K562 (cell line): Measurements from ENCODE around the gene TFAP2E. TPM values are rescaled to one million over a fixed set of nuclear protein-coding genes. Genes with fewer than 3 reads are reported as not detected.

ENCODE experiments used
- DIDO1 ChIP-seq: fragments of 450-650 bp; IDR thresholded peaks from 2 replicates; pipeline ENCODE4 v1.6.1; 2016; ENCODE audit warnings: low read depth, missing biosample characterization, missing genetic modification characterization
- GABPA ChIP-seq: fragments of 200-800 bp; sonication (Bioruptor generic); conservative IDR thresholded peaks from 2 replicates; pipeline ENCODE4 v1.6.1; 2016; ENCODE audit warnings: low read depth, missing genetic modification characterization, missing compliant biosample characterization
- HMG20B ChIP-seq: fragments of 250-450 bp; sonication (Bioruptor Pico); IDR thresholded peaks from 2 replicates; pipeline ENCODE4 v1.5.0; 2021; ENCODE audit warnings: mild to moderate bottlenecking
- KDM4B ChIP-seq, 2 experiments: fragments of 450-650 bp in 1 of 2; sonication (generic) in 1 of 2; IDR thresholded peaks; 2 replicates each; pipeline ENCODE4 v1.6.1; 2016 to 2017; ENCODE audit warnings: borderline replicate concordance in 2 of 2, antibody characterized with exemption in 1 of 2, low read depth in 1 of 2, mild to moderate bottlenecking in 1 of 2
- NCOA1 ChIP-seq: fragments of 450-650 bp; IDR thresholded peaks from 2 replicates; pipeline ENCODE4 v1.6.1; 2016; ENCODE audit warnings: low read depth
- NFE2 ChIP-seq: IDR thresholded peaks from 2 replicates; pipeline ENCODE4 v1.6.1; 2014; ENCODE audit warnings: antibody characterized with exemption, low read depth
- NR4A1 ChIP-seq, 2 experiments: fragments of 250-450 bp in 1 of 2; fragments of 450-650 bp in 1 of 2; sonication (Bioruptor Pico) in 1 of 2; IDR thresholded peaks; 2 replicates each; pipeline versions ENCODE4 v1.4.0 to v1.6.1; 2016 to 2020; ENCODE audit warnings: mild to moderate bottlenecking in 2 of 2, missing compliant biosample characterization in 1 of 2, missing genetic modification characterization in 1 of 2, moderate library complexity in 1 of 2
- POLR2H ChIP-seq: IDR thresholded peaks from 2 replicates; pipeline ENCODE4 v1.6.1; 2016; ENCODE audit warnings: missing genetic modification characterization, low read depth, mild to moderate bottlenecking, control low read depth, missing compliant biosample characterization, moderate library complexity
- PURB ChIP-seq: sonication (generic); formaldehyde crosslinking; IDR thresholded peaks from 2 replicates; pipeline ENCODE4 v1.9.0; 2021; ENCODE audit warnings: low read depth, mild to moderate bottlenecking, missing genetic modification reagents
- RAD21 ChIP-seq, 2 experiments: fragments of 250-450 bp in 1 of 2; fragments of 450-650 bp in 1 of 2; sonication (Bioruptor Pico) in 1 of 2; formaldehyde crosslinking in 1 of 2; IDR thresholded peaks in 1 of 2; conservative IDR thresholded peaks in 1 of 2; 2 replicates each; pipeline versions ENCODE4 v1.4.0 to v1.8.0; 2020 to 2022; ENCODE audit warnings: mild to moderate bottlenecking in 2 of 2, moderate library complexity in 1 of 2
- TRIM24 ChIP-seq, 2 experiments: fragments of 450-650 bp; IDR thresholded peaks; 2 replicates each; pipeline ENCODE4 v1.6.1; 2016
- YY1 ChIP-seq, 3 experiments: IDR thresholded peaks; 2 replicates each; pipeline ENCODE4 v1.6.1; 2011; ENCODE audit warnings: low read length in 2 of 3, mild to moderate bottlenecking in 2 of 3, moderate library complexity in 2 of 3, borderline replicate concordance in 1 of 3, control low read depth in 1 of 3, low read depth in 1 of 3; ENCODE audit not compliant: insufficient read depth in 3 of 3, insufficient replicate concordance in 2 of 3, control insufficient read depth in 1 of 3, insufficient read length in 1 of 3; ENCODE audit errors: extremely low read depth in 1 of 3
- ZNF589 ChIP-seq: fragments of 200-800 bp; sonication (Bioruptor generic); IDR thresholded peaks from 2 replicates; pipeline ENCODE4 v1.6.1; 2016; ENCODE audit warnings: low read depth, missing genetic modification characterization, missing compliant biosample characterization
- polyA plus RNA-seq, 8 experiments: library from polyadenylated mRNA; depleted of rRNA in 4 of 8; stranded (reverse) in 5 of 8; unstranded in 3 of 8; fragments of >200 nt; fragmentation: Nextera tagmentation in 2 of 8; fragmentation: Illumina TruSeq in 1 of 8; extraction: Ambion mirVana in 2 of 8; extraction: Trizol in 1 of 8; gene quantifications; 2 replicates each; pipeline versions ENCODE4 v1.2.1 to v1.2.3, GENCODE V29; 2011 to 2014; ENCODE audit warnings: inconsistent platforms in 1 of 8, missing spikeins in 1 of 8
- total RNA-seq, 7 experiments: library from RNA; depleted of rRNA in 6 of 7; stranded (reverse); fragments of >200 nt in 6 of 7; fragmentation: Illumina TruSeq in 2 of 7; extraction: Trizol in 2 of 7; gene quantifications; 2 replicates each; pipeline versions ENCODE4 v1.2.1 to v1.2.3, GENCODE V29; 2011 to 2021; ENCODE audit warnings: low replicate concordance in 1 of 7
- TF ChIP-seq, protein P1 (sequence below): fragments of 450-650 bp; formaldehyde crosslinking; IDR thresholded peaks from 2 replicates; pipeline ENCODE4 v1.4.0; 2020; ENCODE audit warnings: mild to moderate bottlenecking, moderate library complexity
- TF ChIP-seq, protein P2 (sequence below): sonication (generic); formaldehyde crosslinking; IDR thresholded peaks from 2 replicates; pipeline ENCODE4 v1.9.0; 2022; ENCODE audit warnings: mild to moderate bottlenecking, missing genetic modification reagents
- TF ChIP-seq, protein P3 (sequence below), 2 experiments: IDR thresholded peaks in 1 of 2; conservative IDR thresholded peaks in 1 of 2; 2 replicates each; pipeline ENCODE4 v1.6.1; 2016; ENCODE audit warnings: low read depth in 2 of 2, mild to moderate bottlenecking in 1 of 2, missing compliant biosample characterization in 1 of 2, missing genetic modification characterization in 1 of 2, moderate library complexity in 1 of 2
- TF ChIP-seq, protein P4 (sequence below): fragments of 250-450 bp; sonication (Bioruptor Pico); IDR thresholded peaks from 2 replicates; pipeline ENCODE4 v1.9.0; 2021; ENCODE audit warnings: mild to moderate bottlenecking
- TF ChIP-seq, protein P5 (sequence below): IDR thresholded peaks from 2 replicates; pipeline ENCODE4 v1.6.1; 2016; ENCODE audit warnings: missing genetic modification characterization, missing compliant biosample characterization

Gene TFAP2E
- total and polyA plus RNA-seq, 9 of the 15 experiments (the other 6 are each of a cell fraction or from before 2014, with no cell fraction given), result 0.03 to 0.11 (median 0.07) TPM; not detected in 4

DNA sequence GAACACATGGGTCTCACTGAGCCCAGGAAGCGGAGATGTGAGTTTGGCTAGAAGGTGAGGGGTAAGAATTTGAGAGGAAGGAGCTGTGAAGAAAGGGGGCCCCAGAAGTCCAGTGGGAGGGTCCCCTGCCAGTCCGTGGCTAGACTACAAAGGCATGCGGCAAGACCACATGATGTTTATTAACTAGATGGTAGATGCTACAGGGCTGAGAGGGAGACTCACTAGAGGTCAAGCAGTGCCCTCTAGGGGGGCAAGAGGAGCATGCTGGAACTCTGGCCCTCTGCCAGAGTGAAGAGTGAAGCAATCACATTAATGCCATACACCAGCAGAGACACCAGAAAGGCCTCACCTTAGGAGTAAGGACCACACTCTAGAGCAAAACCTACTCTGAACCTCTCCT lies 28.1 kb upstream of the TFAP2E start (continued):
- TF ChIP-seq, protein P1, sequence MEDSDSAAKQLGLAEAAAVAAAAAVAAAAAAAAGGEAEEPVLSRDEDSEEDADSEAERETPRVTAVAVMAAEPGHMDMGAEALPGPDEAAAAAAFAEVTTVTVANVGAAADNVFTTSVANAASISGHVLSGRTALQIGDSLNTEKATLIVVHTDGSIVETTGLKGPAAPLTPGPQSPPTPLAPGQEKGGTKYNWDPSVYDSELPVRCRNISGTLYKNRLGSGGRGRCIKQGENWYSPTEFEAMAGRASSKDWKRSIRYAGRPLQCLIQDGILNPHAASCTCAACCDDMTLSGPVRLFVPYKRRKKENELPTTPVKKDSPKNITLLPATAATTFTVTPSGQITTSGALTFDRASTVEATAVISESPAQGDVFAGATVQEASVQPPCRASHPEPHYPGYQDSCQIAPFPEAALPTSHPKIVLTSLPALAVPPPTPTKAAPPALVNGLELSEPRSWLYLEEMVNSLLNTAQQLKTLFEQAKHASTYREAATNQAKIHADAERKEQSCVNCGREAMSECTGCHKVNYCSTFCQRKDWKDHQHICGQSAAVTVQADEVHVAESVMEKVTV (CRISPR knock-in tag), result peak; percentile 54
- TF ChIP-seq NR4A1 (CRISPR knock-in tag; IDR thresholded peaks at IDR 0.05) (no peak), NR4A1 (tag; IDR thresholded peaks at IDR 0.05) (no peak), DIDO1 (tag) (no peak), YY1 (IDR thresholded peaks at IDR 0.05; ENCODE audit: borderline replicate concordance in 1 of 3, control insufficient read depth in 1 of 3, extremely low read depth in 1 of 3, insufficient read depth in 3 of 3, insufficient read length in 1 of 3, insufficient replicate concordance in 2 of 3, low read depth in 1 of 3, low read length in 2 of 3) (no peak), ZNF589 (CRISPR knock-in tag) (no peak), PURB (no peak), POLR2H (tag) (no peak), NFE2 (no peak), HMG20B (CRISPR knock-in tag) (no peak), TRIM24 (IDR thresholded peaks at IDR 0.05) (no peak), KDM4B (IDR thresholded peaks at IDR 0.05; ENCODE audit: borderline replicate concordance in 2 of 2, low read depth in 1 of 2) (no peak), RAD21 (CRISPR knock-in tag; conservative IDR thresholded peaks at IDR 0.05 in 1 of 2, IDR thresholded peaks at IDR 0.05 in 1 of 2) (peak; percentile 59 to 88), NCOA1 (no peak), GABPA (tag) (no peak)
- TF ChIP-seq, protein P2, sequence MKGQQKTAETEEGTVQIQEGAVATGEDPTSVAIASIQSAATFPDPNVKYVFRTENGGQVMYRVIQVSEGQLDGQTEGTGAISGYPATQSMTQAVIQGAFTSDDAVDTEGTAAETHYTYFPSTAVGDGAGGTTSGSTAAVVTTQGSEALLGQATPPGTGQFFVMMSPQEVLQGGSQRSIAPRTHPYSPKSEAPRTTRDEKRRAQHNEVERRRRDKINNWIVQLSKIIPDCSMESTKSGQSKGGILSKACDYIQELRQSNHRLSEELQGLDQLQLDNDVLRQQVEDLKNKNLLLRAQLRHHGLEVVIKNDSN (CRISPR knock-in tag), result no peak
- TF ChIP-seq, protein P3, sequence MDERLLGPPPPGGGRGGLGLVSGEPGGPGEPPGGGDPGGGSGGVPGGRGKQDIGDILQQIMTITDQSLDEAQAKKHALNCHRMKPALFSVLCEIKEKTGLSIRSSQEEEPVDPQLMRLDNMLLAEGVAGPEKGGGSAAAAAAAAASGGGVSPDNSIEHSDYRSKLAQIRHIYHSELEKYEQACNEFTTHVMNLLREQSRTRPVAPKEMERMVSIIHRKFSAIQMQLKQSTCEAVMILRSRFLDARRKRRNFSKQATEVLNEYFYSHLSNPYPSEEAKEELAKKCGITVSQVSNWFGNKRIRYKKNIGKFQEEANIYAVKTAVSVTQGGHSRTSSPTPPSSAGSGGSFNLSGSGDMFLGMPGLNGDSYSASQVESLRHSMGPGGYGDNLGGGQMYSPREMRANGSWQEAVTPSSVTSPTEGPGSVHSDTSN (CRISPR knock-in tag; IDR thresholded peaks at IDR 0.05; ENCODE audit: low read depth), result no peak
- TF ChIP-seq, protein P3 (tag; conservative IDR thresholded peaks at IDR 0.05; ENCODE audit: low read depth), result no peak
- TF ChIP-seq, protein P4, sequence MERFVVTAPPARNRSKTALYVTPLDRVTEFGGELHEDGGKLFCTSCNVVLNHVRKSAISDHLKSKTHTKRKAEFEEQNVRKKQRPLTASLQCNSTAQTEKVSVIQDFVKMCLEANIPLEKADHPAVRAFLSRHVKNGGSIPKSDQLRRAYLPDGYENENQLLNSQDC (CRISPR knock-in tag), result no peak
- TF ChIP-seq, protein P5, sequence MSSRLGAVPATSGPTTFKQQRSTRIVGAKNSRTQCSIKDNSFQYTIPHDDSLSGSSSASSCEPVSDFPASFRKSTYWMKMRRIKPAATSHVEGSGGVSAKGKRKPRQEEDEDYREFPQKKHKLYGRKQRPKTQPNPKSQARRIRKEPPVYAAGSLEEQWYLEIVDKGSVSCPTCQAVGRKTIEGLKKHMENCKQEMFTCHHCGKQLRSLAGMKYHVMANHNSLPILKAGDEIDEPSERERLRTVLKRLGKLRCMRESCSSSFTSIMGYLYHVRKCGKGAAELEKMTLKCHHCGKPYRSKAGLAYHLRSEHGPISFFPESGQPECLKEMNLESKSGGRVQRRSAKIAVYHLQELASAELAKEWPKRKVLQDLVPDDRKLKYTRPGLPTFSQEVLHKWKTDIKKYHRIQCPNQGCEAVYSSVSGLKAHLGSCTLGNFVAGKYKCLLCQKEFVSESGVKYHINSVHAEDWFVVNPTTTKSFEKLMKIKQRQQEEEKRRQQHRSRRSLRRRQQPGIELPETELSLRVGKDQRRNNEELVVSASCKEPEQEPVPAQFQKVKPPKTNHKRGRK (tag), result no peak
